ENCODE results near the gene C9.

DNA sequence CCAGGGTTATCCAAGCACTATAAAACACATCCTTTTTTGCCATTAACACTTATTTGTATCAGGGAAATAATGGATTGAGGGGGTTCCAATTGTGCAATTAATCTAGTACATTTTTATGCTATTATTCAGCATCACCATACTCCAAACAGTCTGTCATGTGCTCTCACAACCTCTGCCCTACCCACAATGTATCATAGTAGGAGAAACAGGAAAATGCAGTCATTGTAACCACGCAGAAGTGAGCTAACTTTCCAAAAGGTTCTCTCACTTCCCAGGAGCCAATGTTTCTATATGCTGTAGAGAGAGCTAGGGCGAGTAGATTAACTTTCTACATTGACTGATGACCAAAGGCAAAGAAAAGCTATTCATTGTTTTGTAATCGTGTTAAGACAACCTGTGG is 30.7 kb upstream of the C9 start:
- TF ChIP-seq, protein P1, sequence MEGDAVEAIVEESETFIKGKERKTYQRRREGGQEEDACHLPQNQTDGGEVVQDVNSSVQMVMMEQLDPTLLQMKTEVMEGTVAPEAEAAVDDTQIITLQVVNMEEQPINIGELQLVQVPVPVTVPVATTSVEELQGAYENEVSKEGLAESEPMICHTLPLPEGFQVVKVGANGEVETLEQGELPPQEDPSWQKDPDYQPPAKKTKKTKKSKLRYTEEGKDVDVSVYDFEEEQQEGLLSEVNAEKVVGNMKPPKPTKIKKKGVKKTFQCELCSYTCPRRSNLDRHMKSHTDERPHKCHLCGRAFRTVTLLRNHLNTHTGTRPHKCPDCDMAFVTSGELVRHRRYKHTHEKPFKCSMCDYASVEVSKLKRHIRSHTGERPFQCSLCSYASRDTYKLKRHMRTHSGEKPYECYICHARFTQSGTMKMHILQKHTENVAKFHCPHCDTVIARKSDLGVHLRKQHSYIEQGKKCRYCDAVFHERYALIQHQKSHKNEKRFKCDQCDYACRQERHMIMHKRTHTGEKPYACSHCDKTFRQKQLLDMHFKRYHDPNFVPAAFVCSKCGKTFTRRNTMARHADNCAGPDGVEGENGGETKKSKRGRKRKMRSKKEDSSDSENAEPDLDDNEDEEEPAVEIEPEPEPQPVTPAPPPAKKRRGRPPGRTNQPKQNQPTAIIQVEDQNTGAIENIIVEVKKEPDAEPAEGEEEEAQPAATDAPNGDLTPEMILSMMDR (IDR thresholded peaks at IDR 0.05) = no peak
- TF ChIP-seq POLR2A (IDR thresholded peaks at IDR 0.05) = no peak

All from testis (tissue), 2 donors.